ENCODE measurements around the gene MAPKAP1.

Gene MAPKAP1

GRCh38 chr9:125425170-125425897 is 281.7 kb downstream of the MAPKAP1 start:
- TF ChIP-seq ZBTB7A (IDR thresholded peaks at IDR 0.05; ENCODE audit: low read depth) = no peak
- no peak for TF ChIP-seq YY1 (IDR thresholded peaks at IDR 0.05; ENCODE audit: low read depth)
- no peak for TF ChIP-seq USF1 (IDR thresholded peaks at IDR 0.05)
- TF ChIP-seq EGR1 (IDR thresholded peaks at IDR 0.05) = no peak
- no peak for TF ChIP-seq CREB1 (IDR thresholded peaks at IDR 0.05; ENCODE audit: low read depth)
- TF ChIP-seq TCF12 (IDR thresholded peaks at IDR 0.05; ENCODE audit: low read depth) = no peak
- no peak for TF ChIP-seq REST (IDR thresholded peaks at IDR 0.05; ENCODE audit: low read depth)

GRCh38 chr9:125423964-125424363 is 283.0 kb downstream of the MAPKAP1 start:
- TF ChIP-seq MAX (IDR thresholded peaks at IDR 0.05) (no peak), TCF12 (IDR thresholded peaks at IDR 0.05; ENCODE audit: low read depth) (no peak), FOXM1 (IDR thresholded peaks at IDR 0.05; ENCODE audit: borderline replicate concordance, low read depth) (no peak), REST (IDR thresholded peaks at IDR 0.05; ENCODE audit: low read depth) (no peak), TEAD4 (IDR thresholded peaks at IDR 0.05) (no peak), EGR1 (IDR thresholded peaks at IDR 0.05) (no peak), USF1 (IDR thresholded peaks at IDR 0.05) (no peak), NFIC (IDR thresholded peaks at IDR 0.05) (no peak), EP300 (IDR thresholded peaks at IDR 0.05; ENCODE audit: borderline replicate concordance) (no peak), CREB1 (IDR thresholded peaks at IDR 0.05; ENCODE audit: low read depth) (no peak), RAD21 (IDR thresholded peaks at IDR 0.05; ENCODE audit: low read depth) (no peak), CEBPB (IDR thresholded peaks at IDR 0.05) (no peak), YY1 (IDR thresholded peaks at IDR 0.05; ENCODE audit: low read depth) (no peak), TAF1 (IDR thresholded peaks at IDR 0.05; ENCODE audit: low read depth) (no peak), ZBTB7A (IDR thresholded peaks at IDR 0.05; ENCODE audit: low read depth) (no peak)

GRCh38 chr9:125422853-125423252 is 284.2 kb downstream of the MAPKAP1 start:
- TF ChIP-seq MAX (IDR thresholded peaks at IDR 0.05) = no peak
- no peak for TF ChIP-seq REST (IDR thresholded peaks at IDR 0.05; ENCODE audit: low read depth)
- no peak for TF ChIP-seq YY1 (IDR thresholded peaks at IDR 0.05; ENCODE audit: low read depth)
- no peak for TF ChIP-seq RAD21 (IDR thresholded peaks at IDR 0.05; ENCODE audit: low read depth)
- no peak for TF ChIP-seq TAF1 (IDR thresholded peaks at IDR 0.05; ENCODE audit: low read depth)
- TF ChIP-seq NFIC (IDR thresholded peaks at IDR 0.05) = no peak
- TF ChIP-seq EGR1 (IDR thresholded peaks at IDR 0.05) = no peak
- no peak for TF ChIP-seq EP300 (IDR thresholded peaks at IDR 0.05; ENCODE audit: borderline replicate concordance)
- TF ChIP-seq TCF12 (IDR thresholded peaks at IDR 0.05; ENCODE audit: low read depth) = no peak

- TF ChIP-seq EP300 (IDR thresholded peaks at IDR 0.05; ENCODE audit: borderline replicate concordance) (no peak), CEBPB (IDR thresholded peaks at IDR 0.05) (no peak), FOXM1 (IDR thresholded peaks at IDR 0.05; ENCODE audit: borderline replicate concordance, low read depth) (no peak), EGR1 (IDR thresholded peaks at IDR 0.05) (no peak), USF1 (IDR thresholded peaks at IDR 0.05) (no peak), CREB1 (IDR thresholded peaks at IDR 0.05; ENCODE audit: low read depth) (no peak), REST (IDR thresholded peaks at IDR 0.05; ENCODE audit: low read depth) (no peak)
These were observed 285.3 kb downstream of the MAPKAP1 start for GRCh38 chr9:125421591-125422181.
